ENCODE results near the gene DRD2. TPM values are rescaled to one million over a fixed set of nuclear protein-coding genes. Genes with fewer than 3 reads are reported as not detected.

The DRD2 gene
- total and polyA plus RNA-seq, 2 of the 13 experiments (the other 11 are each of a cell fraction or from before 2014, with no cell fraction given), result not detected

- Histone ChIP-seq H3K27me3 (ENCODE audit: control insufficient read depth in 1 of 2, insufficient read depth in 2 of 2, low read length in 2 of 2) (peaks cover 1 to 4% of the 10 kb centered on the region in 2 experiments; a peak in 1 of 5 replicates), H3K9me3 (ENCODE audit: low read length) (no peaks in the 10 kb centered on the region), H3K36me3 (replicated peaks in 1 of 2; ENCODE audit: control insufficient read depth in 1 of 2, insufficient read depth in 2 of 2, low read length in 2 of 2) (no peaks in the 10 kb centered on the region), H4K20me1 (ENCODE audit: insufficient read depth, low read length) (no peaks in the 10 kb centered on the region), H2AFZ (ENCODE audit: low read length) (no peak overlapping the region), H3K4me3 (replicated peaks in 1 of 3; ENCODE audit: insufficient read depth in 1 of 3, low read depth in 2 of 3, low read length in 3 of 3) (no peak overlapping the region), H3K4me1 (ENCODE audit: insufficient read depth, low read length) (peaks cover 12% of the 10 kb centered on the region), H3K79me2 (ENCODE audit: insufficient read depth, low read length) (no peaks in the 10 kb centered on the region), H3K9ac (ENCODE audit: insufficient read depth, low read depth, low read length) (no peak overlapping the region), H3K4me2 (ENCODE audit: low read depth, low read length) (no peak overlapping the region), H3K27ac (ENCODE audit: extremely low read length, insufficient read depth, low read length) (no peak overlapping the region)
- intact Hi-C loops (cut with micrococcal nuclease; ENCODE audit: unreplicated experiment), result no loop called here
- CTCF ChIA-PET (ENCODE audit: low intra/inter-chr PET ratio, low total read pairs), result no interaction called here
- TF ChIP-seq ZNF20 (CRISPR knock-in tag; IDR thresholded peaks at IDR 0.05) (no peak), ZNF343 (CRISPR knock-in tag; IDR thresholded peaks at IDR 0.05) (no peak), SP140L (CRISPR knock-in tag; IDR thresholded peaks at IDR 0.05; ENCODE audit: borderline replicate concordance) (no peak), BCL6 (CRISPR knock-in tag; IDR thresholded peaks at IDR 0.05) (no peak), ZFAT (CRISPR knock-in tag; conservative IDR thresholded peaks at IDR 0.05) (no peak), KLF16 (CRISPR knock-in tag; IDR thresholded peaks at IDR 0.05) (no peak), KDM3A (CRISPR knock-in tag; IDR thresholded peaks at IDR 0.05; ENCODE audit: low read depth) (no peak), AKAP8 (CRISPR knock-in tag; IDR thresholded peaks at IDR 0.05) (no peak), REL (CRISPR knock-in tag; conservative IDR thresholded peaks at IDR 0.05) (no peak), PITX1 (CRISPR knock-in tag; IDR thresholded peaks at IDR 0.05) (no peak), MEIS2 (CRISPR knock-in tag; IDR thresholded peaks at IDR 0.05) (no peak), PTBP1 (IDR thresholded peaks at IDR 0.05; ENCODE audit: low read depth, low read length, poor library complexity, severe bottlenecking) (no peak), NR3C1 (CRISPR knock-in tag; IDR thresholded peaks at IDR 0.05) (no peak), ZNF362 (CRISPR knock-in tag; IDR thresholded peaks at IDR 0.05; ENCODE audit: borderline replicate concordance) (no peak), ZNF263 (CRISPR knock-in tag; IDR thresholded peaks at IDR 0.05) (no peak)
- FAIRE-seq (no peak), DNase-seq (ENCODE audit: low spot score) (no peak), ATAC-seq (no peak)
- in situ Hi-C loops (cut with HindIII; ENCODE audit: extremely low pct_ligation_motif_present, low pct_unique_long_range_greater_than_20kb), result no loop called here
- BruUV-seq (replicated peaks), result no TSS peak
- WGBS (ENCODE audit: low lambda C conversion rate), result no CpG with 5 or more reads among the region's 1 CpG
- POLR2A ChIA-PET, result no interaction called here
Observed at GRCh38 chr11:113506893-113507292, 31.7 kb upstream of the DRD2 start.
